Activated effector memory CD4-positive, alpha-beta T cell treated with anti-CD3 and anti-CD28 coated beads, Interleukin-2, amount 50 U/mL, for 16 hours (primary cell): ENCODE data around the gene SAMHD1.
A peak's percentile ranks its signal among the peaks of the same experiment; 100 is the strongest.

ENCODE experiments used
- DNase-seq: peaks from one replicate; pipeline ENCODE4 v3.0.0-alpha.2; 2020

The SAMHD1 gene

GRCh38 chr20:36871640-36872570, 79.6 kb downstream of the SAMHD1 start:
- DNase-seq, result no peak

GRCh38 chr20:36866681-36867495, 84.6 kb downstream of the SAMHD1 start:
- no peak for DNase-seq

GRCh38 chr20:36866164-36866563, 85.3 kb downstream of the SAMHD1 start:
- DNase-seq, result no peak

- no peak for DNase-seq
Measured at GRCh38 chr20:36865861-36866149, 85.7 kb downstream of the SAMHD1 start.

GRCh38 chr20:36865076-36865860, 86.2 kb downstream of the SAMHD1 start:
- no peak for DNase-seq

- peak; percentile 63 for DNase-seq
Measured at GRCh38 chr20:36862857-36863668, 88.4 kb downstream of the SAMHD1 start.

GRCh38 chr20:36861875-36862801, 89.4 kb downstream of the SAMHD1 start:
- no peak for DNase-seq

GRCh38 chr20:36861625-36861874, 90.0 kb downstream of the SAMHD1 start:
- DNase-seq, result no peak

GRCh38 chr20:36860811-36861624, 90.5 kb downstream of the SAMHD1 start:
- no peak for DNase-seq

- DNase-seq, result no peak
Measured at GRCh38 chr20:36860339-36860738, 91.2 kb downstream of the SAMHD1 start.

GRCh38 chr20:36859700-36860330, 91.7 kb downstream of the SAMHD1 start:
- no peak for DNase-seq

GRCh38 chr20:36859282-36859555, 92.3 kb downstream of the SAMHD1 start:
- DNase-seq, result no peak

GRCh38 chr20:36856691-36857635, 94.5 kb downstream of the SAMHD1 start:
- DNase-seq, result no peak

GRCh38 chr20:36856195-36856594, 95.3 kb downstream of the SAMHD1 start:
- no peak for DNase-seq

GRCh38 chr20:36855241-36855657, 96.3 kb downstream of the SAMHD1 start:
- DNase-seq, result no peak

GRCh38 chr20:36854348-36855240, 96.9 kb downstream of the SAMHD1 start:
- no peak for DNase-seq

GRCh38 chr20:36852187-36852586, 99.3 kb downstream of the SAMHD1 start:
- DNase-seq, result no peak

- DNase-seq, result no peak
Measured at GRCh38 chr20:36851490-36851889, 100.0 kb downstream of the SAMHD1 start.
